ENCODE results near the gene SNTG2. TPM values are rescaled to one million over a fixed set of nuclear protein-coding genes. Genes with fewer than 3 reads are reported as not detected.

SNTG2 gene
- polyA plus RNA-seq, 1 experiment = 0.06 TPM

GRCh38 chr2:938181-939005 is 12.3 kb upstream of the SNTG2 start:
- H3K4me3 ChIP-seq (ENCODE audit: low read depth, low read length) = no peak overlapping the region
- CTCF ChIA-PET = no interaction called here
- DNase-seq (ENCODE audit: low read depth, low spot score) = no peak
- POLR2A ChIA-PET = no interaction called here
- no peak for TF ChIP-seq CTCF (IDR thresholded peaks at IDR 0.05; ENCODE audit: low read depth, low read length)
- H3K27ac ChIP-seq (ENCODE audit: low read depth, low read length) = no peak overlapping the region
- no peaks in the 10 kb centered on the region for H3K27me3 ChIP-seq (ENCODE audit: control insufficient read depth, insufficient read depth, low read length)
- H3K9me3 ChIP-seq (ENCODE audit: control insufficient read depth, insufficient read depth, low read length) = peaks cover 36% of the 10 kb centered on the region

GRCh38 chr2:939936-940601 is 10.6 kb upstream of the SNTG2 start:
- no peak for TF ChIP-seq CTCF (IDR thresholded peaks at IDR 0.05; ENCODE audit: low read depth, low read length)
- Histone ChIP-seq H3K27me3 (ENCODE audit: control insufficient read depth, insufficient read depth, low read length) (no peaks in the 10 kb centered on the region), H3K27ac (ENCODE audit: low read depth, low read length) (no peak overlapping the region), H3K4me3 (ENCODE audit: low read depth, low read length) (no peak overlapping the region), H3K9me3 (ENCODE audit: control insufficient read depth, insufficient read depth, low read length) (peaks cover 31% of the 10 kb centered on the region)
- ChIA-PET CTCF (no interaction called here), POLR2A (no interaction called here)
- no peak for DNase-seq (ENCODE audit: low read depth, low spot score)

- ChIA-PET CTCF (no interaction called here), POLR2A (no interaction called here)
- no peak overlapping the region for H3K27ac ChIP-seq (ENCODE audit: low read depth, low read length)
- TF ChIP-seq CTCF (IDR thresholded peaks at IDR 0.05; ENCODE audit: low read depth, low read length) = no peak
- DNase-seq (ENCODE audit: low read depth, low spot score) = no peak
- no peak overlapping the region for H3K4me3 ChIP-seq (ENCODE audit: low read depth, low read length)
- H3K27me3 ChIP-seq (ENCODE audit: control insufficient read depth, insufficient read depth, low read length) = no peaks in the 10 kb centered on the region
- H3K9me3 ChIP-seq (ENCODE audit: control insufficient read depth, insufficient read depth, low read length) = peaks cover 31% of the 10 kb centered on the region
Observed at GRCh38 chr2:941871-942270, 8.8 kb upstream of the SNTG2 start.

GRCh38 chr2:942775-943460 is 7.7 kb upstream of the SNTG2 start:
- H3K4me3 ChIP-seq (ENCODE audit: low read depth, low read length) = no peak overlapping the region
- ChIA-PET POLR2A (no interaction called here), CTCF (no interaction called here)
- DNase-seq (ENCODE audit: low read depth, low spot score) = no peak
- no peaks in the 10 kb centered on the region for H3K27me3 ChIP-seq (ENCODE audit: control insufficient read depth, insufficient read depth, low read length)
- TF ChIP-seq CTCF (IDR thresholded peaks at IDR 0.05; ENCODE audit: low read depth, low read length) = no peak
- no peak overlapping the region for H3K27ac ChIP-seq (ENCODE audit: low read depth, low read length)
- peaks cover 24% of the 10 kb centered on the region for H3K9me3 ChIP-seq (ENCODE audit: control insufficient read depth, insufficient read depth, low read length)

GRCh38 chr2:943461-943797 is 7.2 kb upstream of the SNTG2 start:
- peaks cover 19% of the 10 kb centered on the region for H3K9me3 ChIP-seq (ENCODE audit: control insufficient read depth, insufficient read depth, low read length)
- no peak overlapping the region for H3K4me3 ChIP-seq (ENCODE audit: low read depth, low read length)
- no peak for TF ChIP-seq CTCF (IDR thresholded peaks at IDR 0.05; ENCODE audit: low read depth, low read length)
- CTCF ChIA-PET = no interaction called here
- POLR2A ChIA-PET = no interaction called here
- H3K27ac ChIP-seq (ENCODE audit: low read depth, low read length) = no peak overlapping the region
- no peak for DNase-seq (ENCODE audit: low read depth, low spot score)
- H3K27me3 ChIP-seq (ENCODE audit: control insufficient read depth, insufficient read depth, low read length) = no peaks in the 10 kb centered on the region
